ENCODE results near the gene C1QL1. TPM values are rescaled to one million over a fixed set of nuclear protein-coding genes. Genes with fewer than 3 reads are reported as not detected.

The C1QL1 gene
- total RNA-seq, 6 experiments from 2014 or later, result 0.19 to 0.36 (median 0.25) TPM; not detected in 1

GRCh38 chr17:44988044-44988942 lies 20.2 kb upstream of the C1QL1 start:
- Mint-ChIP-seq H3K9me3 (no peaks in the 10 kb centered on the region), H3K4me3 (no peak overlapping the region), H3K4me1 (ENCODE audit: low read depth) (no peaks in the 10 kb centered on the region), H3K27ac (no peak overlapping the region), H3K36me3 (ENCODE audit: low read depth) (no peaks in the 10 kb centered on the region), H3K27me3 (ENCODE audit: insufficient read depth) (peaks cover 28% of the 10 kb centered on the region)
- no peak for DNase-seq
- TF ChIP-seq, protein P1, sequence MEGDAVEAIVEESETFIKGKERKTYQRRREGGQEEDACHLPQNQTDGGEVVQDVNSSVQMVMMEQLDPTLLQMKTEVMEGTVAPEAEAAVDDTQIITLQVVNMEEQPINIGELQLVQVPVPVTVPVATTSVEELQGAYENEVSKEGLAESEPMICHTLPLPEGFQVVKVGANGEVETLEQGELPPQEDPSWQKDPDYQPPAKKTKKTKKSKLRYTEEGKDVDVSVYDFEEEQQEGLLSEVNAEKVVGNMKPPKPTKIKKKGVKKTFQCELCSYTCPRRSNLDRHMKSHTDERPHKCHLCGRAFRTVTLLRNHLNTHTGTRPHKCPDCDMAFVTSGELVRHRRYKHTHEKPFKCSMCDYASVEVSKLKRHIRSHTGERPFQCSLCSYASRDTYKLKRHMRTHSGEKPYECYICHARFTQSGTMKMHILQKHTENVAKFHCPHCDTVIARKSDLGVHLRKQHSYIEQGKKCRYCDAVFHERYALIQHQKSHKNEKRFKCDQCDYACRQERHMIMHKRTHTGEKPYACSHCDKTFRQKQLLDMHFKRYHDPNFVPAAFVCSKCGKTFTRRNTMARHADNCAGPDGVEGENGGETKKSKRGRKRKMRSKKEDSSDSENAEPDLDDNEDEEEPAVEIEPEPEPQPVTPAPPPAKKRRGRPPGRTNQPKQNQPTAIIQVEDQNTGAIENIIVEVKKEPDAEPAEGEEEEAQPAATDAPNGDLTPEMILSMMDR (IDR thresholded peaks at IDR 0.05), result no peak

DNA sequence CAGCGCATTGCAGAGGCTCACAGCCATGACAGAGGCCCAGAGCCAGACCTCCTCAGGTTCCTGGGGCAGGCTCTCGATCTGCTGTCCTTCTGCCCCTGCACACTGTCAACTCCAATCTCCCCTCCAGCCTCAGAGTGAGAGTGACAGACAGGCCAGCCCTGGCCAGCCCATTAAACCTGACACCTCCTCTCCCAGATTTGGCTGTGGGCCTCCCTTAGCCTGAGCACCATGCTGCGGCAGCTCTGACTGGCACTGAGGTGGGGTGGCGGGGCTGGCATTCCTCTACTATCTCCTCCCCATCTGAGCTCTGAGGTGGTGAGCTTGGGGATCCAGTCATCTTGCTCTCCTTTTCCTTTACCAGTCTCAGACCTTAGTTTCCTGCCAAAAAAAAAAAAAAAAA lies 15.5 kb upstream of the C1QL1 start:
- H3K4me1 Mint-ChIP-seq (ENCODE audit: low read depth), result peaks cover 13% of the 10 kb centered on the region
- no peaks in the 10 kb centered on the region for H3K36me3 Mint-ChIP-seq (ENCODE audit: low read depth)
- no peak overlapping the region for H3K4me3 Mint-ChIP-seq
- TF ChIP-seq, protein P1 (IDR thresholded peaks at IDR 0.05), result no peak
- H3K9me3 Mint-ChIP-seq, result no peaks in the 10 kb centered on the region
- peaks cover 19% of the 10 kb centered on the region for H3K27me3 Mint-ChIP-seq (ENCODE audit: insufficient read depth)
- H3K27ac Mint-ChIP-seq, result no peak overlapping the region
- no peak for DNase-seq

GRCh38 chr17:44982113-44982702 lies 14.1 kb upstream of the C1QL1 start:
- no peaks in the 10 kb centered on the region for H3K9me3 Mint-ChIP-seq
- DNase-seq, result no peak
- no peaks in the 10 kb centered on the region for H3K36me3 Mint-ChIP-seq (ENCODE audit: low read depth)
- H3K4me3 Mint-ChIP-seq, result peak overlapping the region; percentile 85; the same call in 1 of the 2 replicates
- peaks cover 22% of the 10 kb centered on the region for H3K27me3 Mint-ChIP-seq (ENCODE audit: insufficient read depth)
- no peak overlapping the region for H3K27ac Mint-ChIP-seq
- peaks cover 13% of the 10 kb centered on the region for H3K4me1 Mint-ChIP-seq (ENCODE audit: low read depth)
- TF ChIP-seq, protein P1 (IDR thresholded peaks at IDR 0.05), result no peak

GRCh38 chr17:44981221-44981968 lies 13.3 kb upstream of the C1QL1 start:
- H3K36me3 Mint-ChIP-seq (ENCODE audit: low read depth), result no peaks in the 10 kb centered on the region

GRCh38 chr17:44979426-44979995 lies 11.4 kb upstream of the C1QL1 start:
- Mint-ChIP-seq H3K4me1 (ENCODE audit: low read depth) (peaks cover 13% of the 10 kb centered on the region), H3K9me3 (no peaks in the 10 kb centered on the region), H3K36me3 (ENCODE audit: low read depth) (no peaks in the 10 kb centered on the region), H3K27me3 (ENCODE audit: insufficient read depth) (peaks cover 29% of the 10 kb centered on the region), H3K4me3 (no peak overlapping the region), H3K27ac (no peak overlapping the region)
- DNase-seq, result no peak
- TF ChIP-seq, protein P1 (IDR thresholded peaks at IDR 0.05), result no peak

More at GRCh38 chr17:44981221-44981968, 13.3 kb upstream of the C1QL1 start:
- H3K4me1 Mint-ChIP-seq (ENCODE audit: low read depth), result peaks cover 13% of the 10 kb centered on the region
- H3K4me3 Mint-ChIP-seq, result peak overlapping the region; percentile 85
- peaks cover 25% of the 10 kb centered on the region for H3K27me3 Mint-ChIP-seq (ENCODE audit: insufficient read depth)
- TF ChIP-seq, protein P1 (IDR thresholded peaks at IDR 0.05), result no peak
- peak overlapping the region; percentile 58 for H3K27ac Mint-ChIP-seq
- no peaks in the 10 kb centered on the region for H3K9me3 Mint-ChIP-seq
- peak; percentile 25 for DNase-seq
